ENCODE measurements around the gene SLC22A23.

- TF ChIP-seq CTCF (conservative IDR thresholded peaks at IDR 0.05; ENCODE audit: low read depth, low read length), result no peak
- no peak for TF ChIP-seq RCOR1 (IDR thresholded peaks at IDR 0.05; ENCODE audit: insufficient replicate concordance, low read length)
- no peak for TF ChIP-seq POLR2A (IDR thresholded peaks at IDR 0.05; ENCODE audit: low read depth, low read length)
- TF ChIP-seq CHD1 (IDR thresholded peaks at IDR 0.05; ENCODE audit: low read depth, low read length), result no peak
- no peak for TF ChIP-seq RAD21 (IDR thresholded peaks at IDR 0.05; ENCODE audit: low read length)
- no peak for TF ChIP-seq MXI1 (IDR thresholded peaks at IDR 0.05; ENCODE audit: borderline replicate concordance, low read depth, low read length)
- no peak for TF ChIP-seq CEBPB (IDR thresholded peaks at IDR 0.05; ENCODE audit: low read depth, low read length)
- no peak for TF ChIP-seq ELK1 (IDR thresholded peaks at IDR 0.05; ENCODE audit: borderline replicate concordance, low read depth, low read length)
- no peak for TF ChIP-seq NFE2L2 (IDR thresholded peaks at IDR 0.05; ENCODE audit: low read depth, low read length)
- no peak for TF ChIP-seq SMC3 (IDR thresholded peaks at IDR 0.05; ENCODE audit: low read depth, low read length)
- TF ChIP-seq RFX5 (IDR thresholded peaks at IDR 0.05; ENCODE audit: low read depth, low read length), result no peak
Measured at GRCh38 chr6:3271756-3272155, 185.1 kb downstream of the SLC22A23 start.
